Fibroblast of lung (primary cell): ENCODE data around the gene ATRX.

ENCODE experiments used
- CTCF ChIP-seq, 2 donors: IDR thresholded peaks in 1 of 2; conservative IDR thresholded peaks in 1 of 2; 1 replicate in 1 of 2; 2 replicates in 1 of 2; pipeline ENCODE4 v1.5.1; 2011 to 2012; ENCODE audit warnings: low read length in 2 of 2, control low read depth in 1 of 2, inconsistent platforms in 1 of 2, low read depth in 1 of 2, mild to moderate bottlenecking in 1 of 2
- EZH2 ChIP-seq: IDR thresholded peaks from 2 replicates; pipeline ENCODE4 v1.5.1; 2012; ENCODE audit warnings: low read length, control low read depth, mild to moderate bottlenecking; ENCODE audit errors: missing control alignments

GRCh38 chrX:77749695-77750094 is 36.3 kb downstream of the ATRX start:
- no peak for TF ChIP-seq CTCF (conservative IDR thresholded peaks at IDR 0.05 in 1 of 2, IDR thresholded peaks at IDR 0.05 in 1 of 2; ENCODE audit: low read depth in 1 of 2, low read length in 2 of 2)
- no peak for TF ChIP-seq EZH2
